Measurements from ENCODE around the gene GCAT. TPM values are rescaled to one million over a fixed set of nuclear protein-coding genes. Genes with fewer than 3 reads are reported as not detected.

The GCAT gene
- total and polyA plus RNA-seq, 12 donors = 26.7 to 63.0 (median 41.5) TPM

DNA sequence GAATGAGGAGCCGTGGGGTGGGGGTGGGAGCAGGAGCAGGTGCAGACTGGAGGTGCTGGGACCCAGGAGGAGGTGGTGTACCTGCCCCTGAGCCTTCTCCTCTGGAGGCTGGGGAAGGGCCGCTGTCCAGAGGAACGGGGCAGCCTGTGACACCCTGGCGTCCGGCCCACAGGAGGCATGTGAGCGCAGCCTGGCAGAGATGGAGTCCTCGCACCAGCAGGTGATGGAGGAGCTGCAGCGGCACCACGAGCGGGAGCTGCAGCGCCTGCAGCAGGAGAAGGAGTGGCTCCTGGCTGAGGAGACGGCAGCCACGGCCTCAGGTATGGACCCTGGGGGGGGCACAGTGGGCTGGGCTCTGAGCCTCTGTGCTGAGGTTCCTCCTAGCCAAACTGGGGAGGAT, 42.2 kb upstream of the GCAT start:
- peaks cover 0 to 18% (median 8%) of the 10 kb centered on the region in 9 donors for H3K4me1 ChIP-seq
- peak in 1 of 2 donors; percentile 67 for DNase-seq
- H3K4me3 ChIP-seq = no peak overlapping the region
- 79 to 86% methylated on average over 13 of the region's 13 CpGs for WGBS, 2 donors
- H3K27ac ChIP-seq = peak overlapping the region in 5 of 10 donors; percentile 5 to 58 (median 40)
- intact Hi-C loops (cut with DNase I) = no loop called here
- H3K27me3 ChIP-seq = no peaks in the 10 kb centered on the region
- no peak for TF ChIP-seq CTCF (IDR thresholded peaks at IDR 0.05)
- peaks cover 5 to 100% (median 54%) of the 10 kb centered on the region in 9 donors for H3K36me3 ChIP-seq
- peak; percentile 29 to 76 (median 52) for ATAC-seq
- no peaks in the 10 kb centered on the region for H3K9me3 ChIP-seq

DNA sequence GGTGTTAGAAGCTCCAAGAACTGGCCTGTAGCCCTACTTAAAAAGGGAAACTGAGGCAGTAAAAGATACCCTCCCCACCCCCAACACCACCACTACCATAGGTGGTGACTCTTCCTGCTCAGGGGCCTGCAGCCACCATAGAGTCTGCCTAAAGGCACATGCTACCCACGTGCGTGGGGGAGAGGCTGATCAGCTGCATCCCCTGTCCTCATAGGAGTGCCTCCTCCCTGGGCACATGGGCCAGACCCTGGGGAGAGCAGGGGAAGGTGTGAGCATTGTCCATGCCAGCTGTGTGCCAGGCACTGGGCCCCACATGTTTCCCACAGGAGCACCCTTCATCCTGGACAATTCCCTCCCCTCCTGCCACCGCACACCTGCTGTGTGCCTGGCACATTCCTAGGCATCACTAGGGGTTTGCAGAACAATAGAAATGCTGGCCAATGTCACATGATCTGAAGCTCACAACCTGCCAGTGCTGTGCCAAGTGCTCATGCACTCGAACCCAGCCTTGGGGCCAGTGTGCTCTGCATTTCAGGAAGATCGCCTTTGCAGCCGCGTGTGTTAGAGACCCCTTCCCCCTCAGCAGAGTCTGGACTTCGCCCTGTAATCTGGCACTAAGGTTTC, 41.7 kb upstream of the GCAT start:
- WGBS, 2 donors = 86 to 90% methylated on average over 8 of the region's 8 CpGs
- intact Hi-C loops (cut with DNase I) = no loop called here
- no peak for TF ChIP-seq CTCF (IDR thresholded peaks at IDR 0.05)
- peak in 1 of 8 donors; percentile 3 for ATAC-seq
- Histone ChIP-seq H3K4me3 (no peak overlapping the region), H3K27ac (no peak overlapping the region), H3K9me3 (no peaks in the 10 kb centered on the region), H3K27me3 (no peaks in the 10 kb centered on the region), H3K4me1 (peaks cover 0 to 18% (median 8%) of the 10 kb centered on the region in 9 donors), H3K36me3 (peaks cover 5 to 100% (median 51%) of the 10 kb centered on the region in 9 donors)
- no peak for DNase-seq

DNA sequence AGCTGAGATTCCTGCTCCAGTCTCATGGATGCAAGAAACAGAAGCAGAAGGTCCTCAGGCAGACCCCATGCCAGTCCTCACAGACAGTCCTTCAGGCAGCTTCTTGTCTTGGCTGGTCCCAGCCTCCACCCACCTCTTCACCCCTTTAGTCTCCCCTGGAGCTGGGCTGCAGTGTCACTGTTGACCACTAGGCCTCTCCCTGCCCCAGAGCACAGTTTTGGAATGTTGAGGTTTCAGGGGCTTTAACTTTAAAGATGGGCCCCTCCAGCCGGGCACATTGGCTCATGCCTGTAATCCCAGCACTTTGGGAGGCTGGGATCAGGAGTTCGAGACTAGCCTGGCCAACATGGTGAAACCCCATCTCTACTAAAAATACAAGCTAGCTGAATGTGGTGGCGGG, 39.5 kb upstream of the GCAT start:
- ATAC-seq (no peak), DNase-seq (no peak)
- 96 to 98% methylated on average over 3 of the region's 3 CpGs for WGBS, 2 donors
- intact Hi-C loops (cut with DNase I) = no loop called here
- Histone ChIP-seq H3K4me3 (no peak overlapping the region), H3K27me3 (no peaks in the 10 kb centered on the region), H3K27ac (no peak overlapping the region), H3K36me3 (peaks cover 5 to 100% (median 59%) of the 10 kb centered on the region in 9 donors), H3K4me1 (peaks cover 0 to 18% (median 8%) of the 10 kb centered on the region in 9 donors), H3K9me3 (no peaks in the 10 kb centered on the region)
- TF ChIP-seq CTCF (IDR thresholded peaks at IDR 0.05) = peak in 1 of 9 donors; percentile 29

- no peak for TF ChIP-seq CTCF (IDR thresholded peaks at IDR 0.05)
- H3K27me3 ChIP-seq = no peaks in the 10 kb centered on the region
- no peak overlapping the region for H3K27ac ChIP-seq
- peaks cover 5 to 99% (median 55%) of the 10 kb centered on the region in 9 donors for H3K36me3 ChIP-seq
- 96 to 97% methylated on average over 24 of the region's 24 CpGs for WGBS, 2 donors
- H3K9me3 ChIP-seq = no peaks in the 10 kb centered on the region
- peaks cover 0 to 18% (median 8%) of the 10 kb centered on the region in 9 donors for H3K4me1 ChIP-seq
- ATAC-seq = no peak
- no peak for DNase-seq
- intact Hi-C loops (cut with DNase I) = no loop called here
- H3K4me3 ChIP-seq = no peak overlapping the region
Measured at GRCh38 chr22:37769056-37769455, 38.7 kb upstream of the GCAT start.
